Activated T-helper 17 cell treated with anti-CD3 and anti-CD28 coated beads, Interleukin-2, amount 50 U/mL, for 72 hours (primary cell): Measurements from ENCODE around the gene AKAP13. TPM values are rescaled to one million over a fixed set of nuclear protein-coding genes. Genes with fewer than 3 reads are reported as not detected.

Experiments used
- ATAC-seq: fragments of 150-1000 bp; cut with Tn5 transposase; replicated peaks from 2 replicates; pipeline ENCODE4 v1.10.0; 2021; ENCODE audit warnings: mild to moderate bottlenecking, moderate library complexity
- H3K27ac Mint-ChIP-seq: one replicate; pipeline ENCODE4 v1.8.0; 2022; ENCODE audit warnings: mixed read lengths
- H3K27me3 Mint-ChIP-seq: one replicate; pipeline ENCODE4 v1.8.0; 2022; ENCODE audit warnings: mixed read lengths
- H3K36me3 Mint-ChIP-seq: one replicate; pipeline ENCODE4 v1.8.0; 2022; ENCODE audit warnings: low read depth, mild to moderate bottlenecking, mixed read lengths
- H3K4me1 Mint-ChIP-seq: one replicate; pipeline ENCODE4 v1.8.0; 2022; ENCODE audit warnings: mixed read lengths
- H3K4me3 Mint-ChIP-seq: one replicate; pipeline ENCODE4 v1.8.0; 2022; ENCODE audit warnings: mild to moderate bottlenecking, mixed read lengths
- H3K9me3 Mint-ChIP-seq: one replicate; pipeline ENCODE4 v1.8.0; 2022; ENCODE audit warnings: mixed read lengths
- total RNA-seq, 2 donors: library from RNA; stranded (reverse); gene quantifications; one replicate each; pipeline ENCODE4 v1.2.3, GENCODE V29; 2022

The AKAP13 gene
- total RNA-seq, 2 donors from 2014 or later: 95.9 to 152 TPM

DNA sequence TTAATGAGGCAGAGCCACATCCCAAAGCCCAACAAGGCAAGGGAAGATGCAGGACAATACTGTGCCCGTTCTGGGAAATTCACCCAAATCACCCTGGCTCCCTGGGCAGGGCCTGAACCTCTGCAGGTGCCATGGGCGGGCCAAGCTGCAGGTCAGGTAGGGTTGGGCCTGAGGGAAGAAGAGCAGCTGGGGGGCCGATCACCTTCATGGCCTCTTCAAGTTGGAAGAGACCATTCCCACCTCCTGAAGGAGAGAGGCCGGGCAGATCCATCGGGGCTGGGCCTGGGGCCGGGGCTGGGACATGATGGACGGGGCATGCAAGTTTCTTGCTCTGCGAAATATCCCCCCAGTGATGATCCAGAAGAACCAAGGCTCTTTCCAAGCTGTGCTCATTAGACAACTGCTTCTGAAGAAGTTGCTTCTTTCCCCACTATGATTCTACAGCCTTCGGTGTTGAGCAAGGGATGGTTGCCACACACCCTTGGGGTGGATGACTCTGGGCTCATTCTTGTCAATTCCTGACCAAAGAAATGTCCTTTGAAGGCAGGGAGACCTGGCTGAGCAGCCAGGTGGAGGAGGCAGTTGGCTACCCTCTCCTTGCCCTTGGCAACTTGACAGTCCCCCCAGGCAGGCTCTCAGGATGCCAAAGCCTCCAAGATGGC, 376.1 kb downstream of the AKAP13 start:
- Mint-ChIP-seq H3K4me1 (peaks cover 3% of the 10 kb centered on the region), H3K9me3 (no peaks in the 10 kb centered on the region), H3K4me3 (no peak overlapping the region), H3K27ac (no peak overlapping the region), H3K36me3 (no peaks in the 10 kb centered on the region), H3K27me3 (no peaks in the 10 kb centered on the region)
- no peak for ATAC-seq

DNA sequence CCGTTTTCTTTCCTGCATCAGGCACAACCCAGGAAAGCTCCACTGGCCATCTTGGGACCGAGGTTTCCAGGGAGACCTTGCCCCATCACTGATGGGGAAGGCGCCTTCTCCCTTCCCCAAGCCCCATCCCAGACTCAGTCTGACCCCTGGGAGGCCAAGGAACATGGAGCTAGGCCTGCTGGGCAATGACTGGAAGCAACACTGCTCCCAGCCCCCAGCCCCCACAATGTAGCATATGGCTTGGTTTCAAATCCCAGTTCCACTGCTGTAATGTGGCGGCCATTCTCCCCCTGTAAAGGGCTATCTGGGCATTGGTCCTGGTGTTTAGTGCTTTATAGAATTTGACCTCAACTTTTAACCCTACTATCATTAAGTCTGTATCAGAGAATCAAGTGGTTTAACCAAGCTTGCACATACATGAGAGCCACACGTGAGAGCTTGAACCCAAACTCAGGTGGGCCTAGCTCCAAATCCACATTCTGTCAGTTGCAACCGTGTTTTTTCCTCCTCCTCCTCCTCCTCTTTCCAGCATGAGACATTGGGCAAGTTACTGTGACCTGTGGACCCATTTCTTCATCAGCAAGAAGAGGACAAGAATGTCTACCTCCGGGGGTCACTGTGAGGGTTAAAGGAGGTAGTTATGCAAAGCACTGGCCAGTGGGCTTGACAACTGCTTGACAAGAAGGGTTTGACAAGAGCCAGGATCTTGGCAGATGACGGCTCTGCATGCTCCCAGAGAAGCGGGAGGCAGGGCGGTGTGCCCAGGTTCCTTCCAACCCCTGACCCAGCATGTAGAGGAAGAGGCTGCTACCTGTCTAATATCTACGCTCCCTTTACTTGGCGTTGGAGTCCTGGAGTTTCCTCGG, 376.9 kb downstream of the AKAP13 start:
- Mint-ChIP-seq H3K27ac (no peak overlapping the region), H3K4me3 (no peak overlapping the region)

DNA sequence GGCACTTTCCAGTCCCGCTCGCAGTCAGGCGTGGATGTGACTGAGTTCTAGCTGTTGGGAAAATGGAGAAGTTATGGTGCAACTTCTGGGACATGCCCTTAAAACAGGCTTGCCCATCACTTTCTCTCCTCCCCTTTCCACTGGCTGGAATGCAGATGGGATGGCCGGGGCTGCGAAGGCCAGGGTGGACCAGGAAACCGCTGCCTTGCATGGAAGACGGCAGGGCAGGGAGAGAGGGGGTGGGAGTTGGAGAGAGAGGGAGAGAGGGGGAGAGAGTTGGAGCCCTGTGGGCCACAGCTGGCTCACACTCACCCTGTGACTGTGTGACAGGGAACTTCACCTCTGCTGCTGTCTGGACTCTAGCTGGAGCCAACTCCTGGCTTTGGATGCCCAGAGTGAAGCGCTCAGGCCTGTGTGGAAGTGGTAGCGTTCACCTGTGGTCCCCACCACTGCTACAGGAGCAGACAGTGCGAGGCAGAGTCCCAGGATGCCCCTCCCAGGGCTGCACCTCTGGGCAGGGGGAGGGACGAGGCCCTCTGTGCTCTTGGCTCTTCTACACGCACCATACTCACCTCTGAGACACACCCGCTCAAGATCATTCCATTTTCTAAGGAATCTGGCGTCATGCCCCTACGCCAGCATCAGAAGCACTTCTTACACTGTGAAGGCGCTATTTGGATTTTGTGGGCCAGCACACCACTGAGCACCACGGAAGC, 377.7 kb downstream of the AKAP13 start:
- no peaks in the 10 kb centered on the region for H3K9me3 Mint-ChIP-seq
- H3K27ac Mint-ChIP-seq: no peak overlapping the region
- H3K4me1 Mint-ChIP-seq: no peaks in the 10 kb centered on the region
- H3K4me3 Mint-ChIP-seq: no peak overlapping the region
- no peaks in the 10 kb centered on the region for H3K27me3 Mint-ChIP-seq
- H3K36me3 Mint-ChIP-seq: no peaks in the 10 kb centered on the region
- ATAC-seq: no peak

More for the DNA sequence above, 376.9 kb downstream of the AKAP13 start:
- H3K4me1 Mint-ChIP-seq: peaks cover 3% of the 10 kb centered on the region
- ATAC-seq: no peak
- H3K9me3 Mint-ChIP-seq: no peaks in the 10 kb centered on the region
- H3K36me3 Mint-ChIP-seq: no peaks in the 10 kb centered on the region
- no peaks in the 10 kb centered on the region for H3K27me3 Mint-ChIP-seq

DNA sequence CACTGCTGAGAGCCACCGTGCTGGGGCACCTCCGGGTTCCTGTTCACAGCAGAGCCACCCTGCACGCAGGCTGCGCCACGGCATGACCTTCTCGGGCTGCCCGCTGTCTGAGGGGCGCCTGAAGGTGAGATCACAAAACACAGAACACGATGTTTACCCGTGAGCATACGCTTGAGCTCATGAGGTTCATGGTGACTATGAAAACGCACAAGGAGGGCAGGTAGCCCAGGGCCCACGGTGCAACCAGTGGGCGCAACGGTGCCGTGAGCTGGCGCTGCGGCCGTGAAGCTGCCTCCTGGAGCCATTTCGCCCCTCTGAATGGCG, 378.2 kb downstream of the AKAP13 start:
- no peak overlapping the region for H3K4me3 Mint-ChIP-seq
- ATAC-seq: no peak
- no peaks in the 10 kb centered on the region for H3K4me1 Mint-ChIP-seq
- H3K27ac Mint-ChIP-seq: no peak overlapping the region
- no peaks in the 10 kb centered on the region for H3K9me3 Mint-ChIP-seq
- H3K27me3 Mint-ChIP-seq: no peaks in the 10 kb centered on the region
- H3K36me3 Mint-ChIP-seq: no peaks in the 10 kb centered on the region

DNA sequence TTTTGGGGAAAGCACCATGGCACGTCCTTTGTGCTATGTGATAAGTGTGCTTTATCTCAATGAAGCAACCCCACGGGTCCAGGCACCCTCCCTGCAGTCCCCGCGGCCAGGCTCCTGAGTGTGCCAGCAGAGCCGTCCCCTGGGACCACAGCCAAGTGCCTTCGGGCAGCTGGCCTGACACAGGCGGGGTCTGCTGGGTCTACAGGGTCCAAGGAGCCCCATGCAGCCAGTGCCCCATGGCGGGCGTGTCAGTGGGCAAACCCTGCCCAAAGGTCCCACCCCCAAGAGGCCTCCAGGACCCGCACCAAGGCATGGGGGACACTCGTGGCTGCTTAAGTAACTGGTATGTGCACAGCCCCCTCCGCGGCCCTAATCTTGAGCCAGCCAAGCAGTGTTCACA, 379.0 kb downstream of the AKAP13 start:
- Mint-ChIP-seq H3K9me3 (no peaks in the 10 kb centered on the region), H3K4me1 (no peaks in the 10 kb centered on the region), H3K27ac (no peak overlapping the region), H3K27me3 (no peaks in the 10 kb centered on the region), H3K4me3 (no peak overlapping the region), H3K36me3 (no peaks in the 10 kb centered on the region)
- no peak for ATAC-seq

DNA sequence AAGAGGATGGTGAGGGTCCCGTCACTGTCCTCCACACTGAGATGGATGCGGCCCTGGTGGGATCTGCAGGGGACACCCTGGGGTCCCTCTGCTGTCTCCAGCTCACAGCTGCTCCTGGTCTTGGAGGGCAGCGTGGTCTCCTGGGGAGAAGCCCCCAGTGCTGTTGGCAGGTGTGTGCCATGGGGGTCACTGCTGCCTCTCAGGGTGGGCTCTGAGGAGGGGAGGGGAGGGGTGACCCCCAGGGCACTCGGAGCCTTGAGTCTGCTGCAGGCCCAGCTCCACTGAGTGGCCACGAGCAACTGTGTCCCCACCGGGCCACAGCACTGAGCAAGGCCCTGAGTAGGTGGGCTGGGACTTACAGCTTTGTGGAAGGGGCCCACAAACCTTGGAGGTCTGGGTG, 379.6 kb downstream of the AKAP13 start:
- Mint-ChIP-seq H3K27me3 (no peaks in the 10 kb centered on the region), H3K4me3 (no peak overlapping the region), H3K36me3 (no peaks in the 10 kb centered on the region), H3K27ac (no peak overlapping the region), H3K9me3 (no peaks in the 10 kb centered on the region), H3K4me1 (peaks cover 3% of the 10 kb centered on the region)
- ATAC-seq: no peak

DNA sequence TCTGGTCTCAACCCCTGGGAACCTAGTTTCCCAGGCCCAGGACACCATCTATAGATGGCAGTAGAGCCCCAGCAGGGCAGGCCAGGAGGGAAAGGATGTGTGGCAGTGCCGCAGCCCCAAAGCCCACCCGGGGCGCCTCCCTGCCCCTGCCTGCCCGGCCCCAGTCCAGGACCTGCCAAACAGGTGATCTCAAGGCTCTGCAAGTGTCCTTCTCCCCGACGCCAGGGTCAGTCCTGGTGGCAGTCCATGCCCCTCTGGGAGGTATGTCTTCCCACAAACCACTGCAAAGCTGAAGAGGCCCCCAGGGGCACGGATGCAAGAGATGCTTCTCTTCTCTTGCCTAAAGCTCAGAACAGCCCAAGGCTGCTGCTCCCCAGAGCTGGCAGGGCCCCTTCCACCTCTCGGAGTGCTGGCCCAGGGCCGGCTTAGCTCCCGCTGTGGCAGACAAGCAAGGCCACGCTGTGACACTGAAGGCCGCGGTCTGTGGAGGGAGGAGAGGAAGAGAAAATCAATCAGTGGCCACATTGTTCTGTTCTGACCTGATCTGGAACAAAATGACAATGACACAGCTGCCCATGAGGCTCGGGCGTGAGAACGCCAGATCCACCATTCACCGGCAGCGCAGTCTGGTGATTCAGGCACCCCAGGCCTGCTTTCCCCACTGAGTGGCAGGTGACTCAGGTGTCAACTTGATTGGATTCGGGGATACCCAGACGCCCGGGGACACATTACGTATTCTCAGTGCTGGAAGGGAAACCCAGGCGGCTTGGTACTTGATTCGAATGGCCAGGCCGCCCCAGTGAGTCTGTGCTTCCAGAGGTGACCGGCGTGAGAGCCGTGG, 380.3 kb downstream of the AKAP13 start:
- no peak overlapping the region for H3K27ac Mint-ChIP-seq
- H3K36me3 Mint-ChIP-seq: no peaks in the 10 kb centered on the region
- H3K27me3 Mint-ChIP-seq: no peaks in the 10 kb centered on the region
- ATAC-seq: no peak
- peaks cover 3% of the 10 kb centered on the region for H3K4me1 Mint-ChIP-seq
- H3K9me3 Mint-ChIP-seq: no peaks in the 10 kb centered on the region
- no peak overlapping the region for H3K4me3 Mint-ChIP-seq

DNA sequence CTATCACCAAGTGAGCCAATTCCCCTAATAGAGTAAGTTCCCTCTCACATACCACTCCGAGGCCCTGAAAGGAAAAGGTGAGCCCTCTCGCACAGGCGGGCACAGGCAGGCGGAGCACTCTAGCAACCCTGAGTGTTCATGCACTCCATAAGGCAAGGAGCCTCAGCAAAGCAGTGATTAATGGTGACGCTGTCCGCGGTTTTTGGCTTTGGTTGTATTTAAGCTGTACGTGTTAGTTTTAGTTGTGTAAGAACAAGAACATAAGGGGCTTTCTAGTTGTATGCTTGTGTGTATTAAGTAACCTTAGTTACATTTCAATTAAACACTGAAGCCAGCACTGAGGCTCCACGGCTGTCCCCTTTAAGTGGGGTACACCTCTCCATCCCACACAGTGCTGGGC, 381.2 kb downstream of the AKAP13 start:
- Mint-ChIP-seq H3K4me1 (peaks cover 3% of the 10 kb centered on the region), H3K4me3 (no peak overlapping the region), H3K27me3 (no peaks in the 10 kb centered on the region), H3K27ac (no peak overlapping the region), H3K36me3 (no peaks in the 10 kb centered on the region), H3K9me3 (no peaks in the 10 kb centered on the region)
- peak; percentile 16 for ATAC-seq

DNA sequence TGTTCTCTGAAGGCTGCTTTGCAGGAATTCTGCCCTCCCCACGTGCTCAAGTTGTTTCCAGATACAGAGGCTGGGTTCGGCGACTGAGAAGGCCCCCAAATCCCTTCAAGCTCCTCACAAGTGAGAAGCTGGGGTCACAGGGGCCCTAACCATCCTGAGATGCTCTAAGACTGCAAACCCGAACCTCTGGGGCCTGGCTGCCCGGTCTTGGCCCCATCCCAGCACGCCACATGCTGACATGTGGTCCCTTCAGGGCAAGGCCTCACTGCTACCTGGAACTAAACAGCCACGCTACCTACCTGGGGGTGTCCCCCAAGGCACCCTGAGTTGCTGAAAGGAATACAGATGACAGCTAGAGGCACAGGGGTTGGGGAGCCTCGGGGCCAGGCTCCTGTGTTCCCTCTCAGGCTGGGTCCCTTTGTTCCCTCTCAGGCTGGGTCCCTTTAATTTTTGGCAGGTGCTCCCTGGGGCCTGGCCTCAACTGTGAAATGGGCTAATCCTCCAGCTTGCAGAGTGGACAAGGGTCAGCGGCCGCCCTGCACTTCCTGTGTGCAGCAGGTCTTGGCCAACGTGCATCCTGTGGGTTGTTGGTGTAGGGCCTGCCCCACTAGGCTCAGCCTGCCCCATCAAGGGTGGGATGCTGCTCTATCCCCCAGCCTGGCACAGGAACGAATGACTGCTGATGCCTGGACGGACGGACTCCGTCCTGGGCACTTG, 381.8 kb downstream of the AKAP13 start:
- ATAC-seq: no peak
- peak overlapping the region; percentile 28 for H3K27ac Mint-ChIP-seq
- H3K36me3 Mint-ChIP-seq: no peaks in the 10 kb centered on the region
- peaks cover 3% of the 10 kb centered on the region for H3K4me1 Mint-ChIP-seq
- no peak overlapping the region for H3K4me3 Mint-ChIP-seq
- no peaks in the 10 kb centered on the region for H3K27me3 Mint-ChIP-seq
- no peaks in the 10 kb centered on the region for H3K9me3 Mint-ChIP-seq

DNA sequence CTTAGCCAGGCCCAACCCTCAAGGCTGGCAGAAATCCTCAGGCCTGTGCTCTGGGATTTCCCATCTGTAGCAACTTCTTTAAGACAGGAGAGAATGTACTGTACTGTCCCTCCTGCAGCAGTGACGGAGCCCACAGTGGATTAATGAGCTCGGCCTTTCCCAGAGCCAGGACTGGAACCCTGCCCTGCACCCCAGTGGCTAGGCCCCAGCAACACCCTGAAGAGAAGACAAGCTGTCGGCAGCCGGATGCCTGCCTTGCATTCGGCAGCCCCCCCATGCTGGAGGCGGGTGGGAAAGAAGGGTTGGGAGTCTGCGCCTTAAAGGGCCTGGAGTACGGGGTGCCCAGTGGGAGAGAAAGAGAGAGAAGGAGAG, 382.3 kb downstream of the AKAP13 start:
- Mint-ChIP-seq H3K4me1 (peaks cover 3% of the 10 kb centered on the region), H3K4me3 (no peak overlapping the region), H3K36me3 (no peaks in the 10 kb centered on the region), H3K27ac (peak overlapping the region; percentile 28), H3K27me3 (no peaks in the 10 kb centered on the region), H3K9me3 (no peaks in the 10 kb centered on the region)
- ATAC-seq: no peak

DNA sequence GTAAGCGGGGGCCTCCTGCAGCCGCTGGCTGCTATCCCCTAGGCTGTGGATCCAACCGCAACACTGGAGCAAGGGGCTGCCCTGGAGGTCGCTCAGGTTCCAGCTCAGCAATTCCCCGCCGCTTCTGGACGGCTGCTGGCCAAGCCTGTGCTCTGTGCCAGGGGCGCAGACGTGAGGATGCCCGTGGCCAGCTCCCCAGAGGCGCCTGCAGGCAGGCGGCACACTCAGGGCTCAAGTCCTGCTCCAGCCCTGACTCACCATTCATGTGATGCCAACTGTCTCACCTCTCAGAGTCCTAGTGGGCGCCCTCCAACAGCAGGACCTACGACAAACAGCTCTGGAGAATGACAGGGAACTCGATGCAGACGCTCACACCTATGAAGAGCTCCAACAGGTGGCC, 382.8 kb downstream of the AKAP13 start:
- no peaks in the 10 kb centered on the region for H3K36me3 Mint-ChIP-seq
- H3K9me3 Mint-ChIP-seq: no peaks in the 10 kb centered on the region
- ATAC-seq: no peak
- no peaks in the 10 kb centered on the region for H3K27me3 Mint-ChIP-seq
- no peak overlapping the region for H3K27ac Mint-ChIP-seq
- peaks cover 3% of the 10 kb centered on the region for H3K4me1 Mint-ChIP-seq
- no peak overlapping the region for H3K4me3 Mint-ChIP-seq

DNA sequence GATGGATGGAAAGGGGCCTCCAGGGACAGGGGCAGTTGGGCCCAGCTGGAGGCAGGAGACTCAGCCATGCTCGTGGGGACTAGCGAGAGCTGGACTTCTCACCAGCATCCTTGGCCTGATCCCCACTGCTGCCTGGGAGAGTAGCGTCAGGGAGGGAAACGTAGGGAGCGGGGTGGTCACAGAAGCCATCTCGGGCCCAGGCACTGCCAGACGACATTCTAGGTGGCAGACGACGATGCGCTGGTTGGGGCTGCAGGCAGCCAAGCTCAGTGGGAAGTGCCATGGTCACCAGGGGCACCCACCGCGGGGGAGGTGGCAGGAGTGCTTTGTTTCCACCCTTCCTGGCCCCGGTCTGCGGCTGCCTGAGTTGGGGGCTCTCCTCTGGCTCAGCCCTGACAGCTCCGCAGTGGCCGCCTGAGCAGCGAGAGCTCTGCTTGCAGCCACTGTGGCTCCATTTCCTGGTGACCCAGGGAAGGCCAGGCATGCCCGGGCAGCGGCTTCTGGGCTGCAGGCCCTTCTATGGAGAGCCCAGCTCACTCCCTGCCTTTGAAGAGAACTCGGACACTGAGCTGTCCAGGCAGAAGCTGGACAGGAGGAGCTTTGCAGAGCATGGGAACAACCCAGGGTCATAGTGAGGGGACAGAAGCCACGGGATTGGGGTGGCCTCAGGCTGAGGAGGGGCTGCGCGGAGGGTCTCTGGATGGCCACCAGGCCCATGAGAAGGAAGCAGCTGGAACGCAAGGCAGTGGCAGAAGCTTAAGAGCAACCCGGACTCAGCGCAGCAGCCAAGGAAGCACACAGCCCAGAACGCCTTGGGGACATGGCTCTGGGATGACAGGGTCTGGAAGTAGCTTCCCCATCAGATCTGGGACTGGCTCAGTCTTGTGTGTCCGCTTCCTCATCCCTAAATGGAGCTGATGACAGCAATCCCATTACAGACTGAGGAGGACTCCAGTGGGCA, 383.6 kb downstream of the AKAP13 start:
- Mint-ChIP-seq H3K36me3 (no peaks in the 10 kb centered on the region), H3K27ac (peak overlapping the region; percentile 7), H3K4me1 (peaks cover 3% of the 10 kb centered on the region), H3K27me3 (no peaks in the 10 kb centered on the region), H3K9me3 (no peaks in the 10 kb centered on the region), H3K4me3 (no peak overlapping the region)
- no peak for ATAC-seq

DNA sequence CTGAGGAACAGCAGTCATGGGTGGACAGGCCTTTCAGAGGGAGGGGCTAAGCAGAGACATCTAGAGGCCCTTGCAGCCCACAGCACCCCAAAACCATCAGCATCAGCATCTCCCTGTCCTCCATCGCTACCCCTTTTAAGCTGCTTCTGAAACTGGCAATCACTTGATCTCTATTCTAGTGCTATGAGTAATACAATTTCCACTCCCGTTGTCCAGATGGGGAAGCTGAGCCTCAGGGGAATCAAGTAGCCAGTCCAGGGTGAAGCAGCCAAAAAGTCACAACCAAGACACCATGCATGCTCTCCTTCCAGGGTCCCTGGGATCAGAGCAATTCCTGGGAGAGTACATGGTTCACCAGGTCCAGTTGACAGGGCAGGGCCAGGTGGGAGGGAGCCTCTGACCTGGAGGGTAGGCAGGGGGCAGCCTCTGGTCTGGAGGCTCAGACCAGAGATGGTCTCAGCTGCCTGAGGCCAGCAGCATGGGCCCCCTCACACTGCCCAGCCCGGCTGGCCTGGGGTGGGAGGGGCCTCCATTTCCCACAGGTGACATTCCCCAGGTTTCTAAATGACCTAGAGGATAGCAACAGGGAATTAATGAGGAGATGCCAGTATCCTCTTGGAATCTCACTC, 384.4 kb downstream of the AKAP13 start:
- H3K4me1 Mint-ChIP-seq: peaks cover 3% of the 10 kb centered on the region
- ATAC-seq: no peak
- no peaks in the 10 kb centered on the region for H3K36me3 Mint-ChIP-seq
- H3K27me3 Mint-ChIP-seq: no peaks in the 10 kb centered on the region
- peak overlapping the region; percentile 7 for H3K27ac Mint-ChIP-seq
- H3K4me3 Mint-ChIP-seq: no peak overlapping the region
- no peaks in the 10 kb centered on the region for H3K9me3 Mint-ChIP-seq
